Measurements from ENCODE around the gene RAB25.

- TF ChIP-seq CTCF (IDR thresholded peaks at IDR 0.05) (no peak), POLR2A (IDR thresholded peaks at IDR 0.05) (no peak)
Observed at GRCh38 chr1:156110252-156110651, 49.3 kb downstream of the RAB25 start.

All from lower leg skin (tissue), 3 donors.